Occipital lobe (tissue), 2 donors: Measurements from ENCODE around the gene SPATA21. TPM values are rescaled to one million over a fixed set of nuclear protein-coding genes. Genes with fewer than 3 reads are reported as not detected.
"Not testable (repeated sequence)": the region's sequence is repeated elsewhere in the genome, so short reads cannot be mapped to it uniquely, and the experiment has no call there.

Experiments
- DNase-seq: peaks from one replicate; lab custom pipeline; 2025; lab: John Stamatoyannopoulos, UW
- total RNA-seq: library from RNA; depleted of rRNA; stranded (reverse); fragments of >200 nt; gene quantifications from one replicate; pipeline ENCODE4 v1.2.3, GENCODE V29; 2014

The SPATA21 gene, protein sequence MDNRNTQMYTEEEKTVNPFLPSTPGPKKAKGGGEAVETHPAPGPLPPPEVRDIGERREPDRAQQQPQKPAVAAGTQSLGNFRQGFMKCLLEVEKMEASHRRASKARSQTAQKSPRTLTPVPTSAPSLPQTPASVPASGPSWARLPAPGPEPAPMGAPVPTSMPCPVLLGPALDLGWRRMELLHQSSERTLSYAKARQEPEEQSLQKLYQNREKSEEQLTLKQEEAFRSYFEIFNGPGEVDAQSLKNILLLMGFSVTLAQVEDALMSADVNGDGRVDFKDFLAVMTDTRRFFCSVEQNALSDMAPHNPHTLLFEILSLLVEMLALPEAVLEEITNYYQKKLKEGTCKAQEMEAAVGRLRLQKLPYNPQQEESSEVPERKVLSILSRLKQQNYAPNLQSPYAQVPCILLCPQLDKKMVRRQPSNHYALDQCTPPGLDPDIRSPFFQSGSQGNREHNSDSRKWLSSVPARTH
- total RNA-seq = not detected

DNA sequence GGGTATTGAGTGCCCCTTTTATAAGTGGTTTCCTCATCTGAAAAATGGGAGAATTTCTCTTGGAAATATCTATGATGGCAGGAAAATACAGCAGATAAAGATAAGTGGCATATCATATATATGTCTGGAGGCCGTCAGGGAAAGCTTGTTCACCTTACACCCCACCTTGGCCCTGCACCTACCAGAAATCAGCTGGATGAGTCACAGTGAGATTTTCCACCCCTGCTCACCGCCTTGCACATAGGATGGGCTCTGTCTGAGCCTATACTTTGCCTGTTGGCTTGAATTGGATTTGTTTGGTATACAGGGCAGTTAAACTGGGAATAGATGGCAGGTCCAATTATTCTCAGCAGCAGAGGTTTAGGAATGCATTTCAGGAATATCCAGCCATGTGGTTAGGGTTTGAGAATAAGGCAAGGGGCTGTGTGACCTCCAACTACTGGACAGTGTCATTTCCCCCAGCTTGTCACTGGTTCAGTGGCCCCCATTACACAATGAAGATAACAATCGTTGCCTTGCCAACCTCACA is at the start of gene SPATA21:
Gene SPATA21, minus strand, starts transcription at position 479 of the 529 bp plus-strand sequence. CDS start 6,053 bp downstream, outside the sequence.
- DNase-seq = no peak

DNA sequence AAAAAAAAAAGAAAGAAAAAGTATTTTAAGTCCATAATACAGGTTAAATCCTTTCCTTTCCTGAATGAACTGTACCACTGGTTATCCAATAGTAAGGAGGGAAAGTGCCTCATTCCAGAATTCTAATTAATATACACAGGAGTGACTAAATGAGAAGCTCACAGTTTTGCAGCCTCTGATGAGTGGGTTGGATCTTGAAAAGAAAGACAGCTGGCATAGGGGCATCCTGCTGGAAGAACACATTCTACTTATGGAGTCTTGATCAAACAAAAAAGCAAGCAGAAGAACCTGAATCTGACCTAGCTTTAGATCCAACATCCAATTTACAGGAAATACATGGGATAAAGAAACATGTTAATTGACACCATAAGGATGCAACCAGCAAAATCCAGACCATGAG is 49.8 kb upstream of the SPATA21 start:
- DNase-seq = not testable (repeated sequence)

DNA sequence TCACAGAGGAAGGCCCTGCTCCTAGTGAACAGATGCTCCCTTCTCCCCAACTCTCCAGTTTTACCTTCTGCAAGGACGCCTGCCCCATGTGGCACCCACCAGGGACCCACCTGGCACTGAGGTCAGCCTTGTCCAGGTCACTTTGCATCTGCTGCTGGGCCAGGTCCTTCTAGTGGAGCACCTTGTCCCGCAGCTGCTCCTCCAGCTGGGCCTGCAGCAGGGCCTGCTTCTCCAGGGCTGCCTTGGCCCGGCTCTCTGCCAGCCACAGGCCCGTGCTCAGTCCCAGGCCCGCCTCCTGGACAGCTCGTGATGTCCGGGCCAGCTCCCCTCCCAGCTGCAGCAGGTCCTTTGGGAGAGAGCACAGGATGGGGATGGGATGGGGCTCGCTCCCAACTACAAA is 49.1 kb upstream of the SPATA21 start:
- DNase-seq = not testable (repeated sequence)

DNA sequence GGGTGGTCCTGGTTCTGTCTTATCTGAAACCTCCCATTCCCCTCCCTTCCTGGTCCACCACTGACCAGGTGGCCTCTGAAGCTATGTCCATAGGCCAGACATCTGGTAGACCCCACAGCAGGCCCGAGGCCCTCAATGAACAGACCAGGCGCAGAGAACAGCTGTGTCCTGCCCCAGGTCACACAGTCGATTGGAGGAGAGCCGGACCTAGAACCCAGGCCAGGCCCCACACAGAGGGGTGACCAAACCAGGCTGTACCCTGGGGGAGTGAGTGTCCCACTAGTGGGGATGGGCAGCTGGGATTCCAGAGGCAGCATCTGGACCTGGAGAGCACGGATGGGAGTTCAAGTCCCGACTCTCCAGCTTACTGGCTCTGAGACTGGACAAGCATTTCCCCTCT is 47.7 kb upstream of the SPATA21 start:
- DNase-seq = no peak

DNA sequence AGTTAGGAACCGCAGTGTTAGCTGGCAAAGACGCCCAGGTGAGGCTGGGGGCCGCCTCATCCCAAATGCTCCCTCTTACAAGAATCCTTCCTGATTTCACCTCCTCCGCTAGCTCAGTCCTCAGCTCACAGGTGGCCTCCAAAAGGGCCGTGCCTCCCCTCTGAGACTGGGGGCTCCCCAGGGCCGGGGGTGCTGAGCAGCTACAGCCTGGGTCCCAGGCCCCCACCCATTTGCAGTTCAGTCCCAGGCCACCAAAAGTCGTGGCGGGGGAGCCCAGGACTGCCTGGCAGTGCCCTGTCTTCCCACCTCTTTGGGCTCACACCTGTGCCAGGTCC is 47.2 kb upstream of the SPATA21 start:
- DNase-seq = no peak

DNA sequence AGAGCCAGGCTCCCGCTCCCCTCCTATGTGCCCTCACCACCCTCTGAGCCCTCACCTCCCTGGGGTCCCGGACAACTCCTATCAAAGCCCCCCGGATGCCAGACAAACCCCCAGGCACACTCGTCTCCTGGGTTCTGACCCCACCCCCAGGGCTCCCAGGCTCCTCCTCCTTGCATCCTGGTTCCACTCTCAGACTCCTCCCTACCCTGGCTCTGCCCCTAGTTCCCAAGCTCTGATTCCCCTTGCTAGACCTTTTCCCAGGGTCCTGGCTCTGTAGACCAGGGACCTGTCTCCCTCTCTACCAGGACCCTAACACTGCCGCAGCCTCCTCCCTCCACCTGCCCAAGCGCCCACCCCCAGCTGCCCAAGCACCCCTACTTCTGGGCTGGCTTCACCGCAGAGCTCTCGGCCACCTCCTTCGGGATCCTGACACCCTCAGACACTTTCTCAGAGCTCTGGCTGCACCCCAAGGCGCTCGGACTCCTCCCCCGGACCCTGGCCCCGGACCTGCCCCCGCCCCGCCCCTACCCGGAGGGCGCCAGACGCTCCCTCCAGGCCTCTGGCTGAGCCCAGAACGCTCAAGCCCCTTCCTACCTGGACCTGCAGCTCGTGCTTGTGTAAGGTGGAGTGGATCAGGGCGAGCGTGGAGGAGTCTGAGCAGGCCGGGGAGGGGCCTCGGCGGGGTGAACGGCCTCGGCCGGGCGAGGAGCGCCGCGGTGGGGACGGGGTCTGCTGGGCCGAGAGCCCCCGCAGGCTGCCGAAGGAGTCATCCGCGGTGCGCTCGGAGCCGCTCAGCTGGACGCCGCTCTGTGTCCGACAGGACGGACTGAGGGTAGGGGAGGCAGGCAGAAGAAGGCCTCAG is 46.6 kb upstream of the SPATA21 start:
- not testable (repeated sequence) for DNase-seq

DNA sequence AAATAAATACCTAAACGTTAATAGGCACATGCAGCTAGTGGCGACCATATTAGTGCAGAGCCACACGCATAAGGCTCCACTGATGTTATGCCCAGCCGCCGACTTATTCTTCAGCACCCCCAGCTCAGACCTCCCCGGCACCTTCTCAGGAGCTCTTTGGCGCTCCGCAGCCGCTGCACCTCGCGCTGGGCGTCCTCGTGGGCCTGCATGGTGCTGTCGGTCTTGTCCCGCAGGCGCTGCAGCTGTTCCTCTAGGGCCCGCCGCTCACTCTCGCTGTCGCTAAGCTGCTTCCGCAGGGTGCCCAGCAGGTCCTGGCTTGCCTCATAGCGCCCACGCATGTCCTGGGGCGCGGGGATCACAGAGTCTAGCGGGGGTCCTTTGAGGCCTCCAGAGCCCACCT is 45.9 kb upstream of the SPATA21 start:
- not testable (repeated sequence) for DNase-seq

DNA sequence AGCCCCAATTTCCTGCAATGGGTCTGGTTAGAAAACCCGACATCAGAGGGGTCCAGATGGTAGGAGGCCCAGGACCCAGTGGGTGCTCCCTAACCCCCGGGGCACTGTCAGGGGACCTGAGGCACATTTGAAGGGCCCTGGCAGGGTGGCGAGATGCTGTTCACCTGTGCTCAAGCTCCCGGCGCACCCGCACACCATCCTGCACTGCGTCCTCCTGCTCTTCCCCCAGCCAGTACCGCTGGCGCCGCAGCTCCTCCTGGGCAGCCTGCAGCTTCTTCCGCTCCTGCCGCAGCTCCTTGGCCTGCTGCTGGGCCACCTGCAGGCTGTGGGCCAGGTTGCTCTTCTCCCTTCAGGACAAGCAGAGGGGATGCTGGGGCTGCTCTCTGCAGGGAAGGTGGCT is 40.9 kb upstream of the SPATA21 start:
- DNase-seq = no peak

DNA sequence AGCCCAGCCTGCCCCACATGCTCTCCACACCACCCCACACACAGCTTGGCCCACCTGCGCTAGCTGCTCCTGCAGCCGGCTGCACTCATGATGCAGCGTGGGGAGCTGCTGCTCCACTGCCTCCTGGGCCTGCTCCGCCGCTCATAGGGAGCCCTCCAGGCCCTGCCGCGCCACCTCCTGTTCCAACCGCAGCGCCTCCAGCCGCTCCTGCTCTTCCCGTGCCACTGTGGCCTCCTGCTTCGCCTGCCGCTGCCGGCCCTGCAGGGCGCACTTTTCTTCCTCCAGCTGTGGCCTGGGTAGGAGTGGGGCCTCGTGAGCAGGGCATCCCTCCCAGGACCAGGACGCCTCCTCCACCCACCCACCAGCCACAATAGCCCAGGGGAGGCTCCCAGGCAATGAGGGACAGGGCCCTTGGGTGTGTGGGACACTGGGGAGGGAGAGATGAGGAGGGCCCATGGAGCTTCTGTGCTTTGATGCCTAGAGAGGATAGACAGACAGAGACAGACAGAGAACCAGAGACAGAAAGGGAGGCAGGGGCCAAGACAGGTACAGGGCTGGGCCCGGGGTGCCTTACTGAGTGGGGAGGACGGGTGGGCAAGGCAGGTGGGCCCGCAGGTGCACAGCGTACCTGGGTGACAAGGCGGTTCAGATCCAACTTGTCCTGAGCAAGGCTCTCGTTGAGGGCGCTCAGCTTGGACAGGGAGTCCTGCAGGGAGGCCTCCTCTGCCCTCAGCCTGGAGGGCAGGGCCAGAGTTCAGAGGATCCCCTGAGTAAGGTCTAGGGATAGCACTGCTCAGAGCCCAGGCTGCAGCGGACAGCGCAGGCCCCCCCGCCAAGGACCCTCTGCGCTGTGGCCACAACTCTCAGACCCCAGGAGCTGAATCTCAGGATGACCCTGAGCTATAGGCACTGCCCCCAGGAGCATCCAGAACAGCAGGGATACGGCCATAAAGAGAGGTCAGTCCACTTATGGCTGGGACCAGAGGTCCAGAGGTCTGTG is 38.8 kb upstream of the SPATA21 start:
- not testable (repeated sequence) for DNase-seq

DNA sequence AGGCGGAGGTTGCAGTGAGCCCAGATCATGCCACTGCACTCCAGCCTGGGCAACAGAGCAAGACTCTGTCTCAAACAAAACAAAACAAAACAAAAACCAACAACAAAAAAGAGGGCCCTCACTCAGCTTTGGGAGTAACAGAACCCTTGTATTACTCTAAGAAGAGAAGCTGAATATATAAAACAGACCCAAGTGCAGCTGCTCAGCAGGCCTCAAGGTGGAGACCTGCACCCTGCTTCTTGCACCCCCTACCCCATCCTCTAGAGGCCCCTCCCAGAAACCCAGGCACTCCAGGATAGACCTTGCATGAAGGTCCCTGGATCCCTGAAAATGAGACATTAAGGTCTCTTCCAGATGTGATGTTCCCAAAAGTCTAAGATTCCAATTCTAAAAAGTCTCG is 37.7 kb upstream of the SPATA21 start:
- not testable (repeated sequence) for DNase-seq

DNA sequence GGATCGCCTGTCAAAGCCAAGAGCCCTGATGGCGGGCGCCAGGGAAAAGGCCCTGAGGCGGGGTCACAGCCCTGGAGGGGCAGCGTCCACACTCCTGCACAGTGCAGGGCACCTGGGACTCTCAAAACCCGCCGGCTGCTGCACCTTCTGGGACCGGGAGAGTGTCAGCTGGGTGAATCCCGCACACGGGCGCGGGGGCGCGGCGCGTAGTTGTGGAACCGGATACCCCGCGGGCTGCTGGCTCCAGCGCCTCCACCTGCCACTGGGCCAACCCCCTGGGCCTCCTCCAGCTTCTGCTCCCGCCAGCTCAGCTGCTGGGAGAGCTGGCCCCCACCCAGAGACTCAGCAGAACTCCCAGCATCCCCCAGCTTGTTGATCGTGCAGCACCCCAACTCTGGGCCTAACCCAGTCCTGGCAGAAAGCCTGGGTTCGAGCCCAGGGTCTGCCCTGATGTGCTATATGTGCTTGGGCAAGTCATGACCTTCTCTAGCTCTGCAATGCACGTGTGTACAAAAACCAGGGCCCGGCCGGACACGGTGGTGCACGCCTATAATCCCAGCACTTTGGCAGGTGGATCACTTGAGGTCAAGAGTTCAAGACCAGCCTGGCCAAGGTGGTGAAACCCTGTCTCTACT is 37.1 kb upstream of the SPATA21 start:
- DNase-seq = no peak

DNA sequence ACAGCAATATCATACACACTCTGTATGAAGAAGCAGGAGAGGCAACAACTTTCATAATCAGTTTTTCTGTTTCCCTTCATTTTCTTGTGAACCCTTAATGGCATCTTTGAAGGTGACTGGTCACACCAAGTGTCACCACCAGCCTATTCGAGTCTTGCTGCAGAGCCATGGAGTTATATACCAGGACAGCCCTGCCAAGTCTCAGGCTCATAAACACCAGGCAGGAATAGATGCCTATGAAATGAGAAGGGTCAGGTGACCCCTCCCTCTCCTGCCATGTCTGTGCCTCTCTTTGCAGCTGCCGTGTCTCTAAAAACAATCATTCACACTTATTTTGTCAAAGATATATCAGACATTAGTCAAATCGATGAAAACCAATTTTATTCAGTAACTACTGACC is 31.3 kb upstream of the SPATA21 start:
- DNase-seq = no peak

DNA sequence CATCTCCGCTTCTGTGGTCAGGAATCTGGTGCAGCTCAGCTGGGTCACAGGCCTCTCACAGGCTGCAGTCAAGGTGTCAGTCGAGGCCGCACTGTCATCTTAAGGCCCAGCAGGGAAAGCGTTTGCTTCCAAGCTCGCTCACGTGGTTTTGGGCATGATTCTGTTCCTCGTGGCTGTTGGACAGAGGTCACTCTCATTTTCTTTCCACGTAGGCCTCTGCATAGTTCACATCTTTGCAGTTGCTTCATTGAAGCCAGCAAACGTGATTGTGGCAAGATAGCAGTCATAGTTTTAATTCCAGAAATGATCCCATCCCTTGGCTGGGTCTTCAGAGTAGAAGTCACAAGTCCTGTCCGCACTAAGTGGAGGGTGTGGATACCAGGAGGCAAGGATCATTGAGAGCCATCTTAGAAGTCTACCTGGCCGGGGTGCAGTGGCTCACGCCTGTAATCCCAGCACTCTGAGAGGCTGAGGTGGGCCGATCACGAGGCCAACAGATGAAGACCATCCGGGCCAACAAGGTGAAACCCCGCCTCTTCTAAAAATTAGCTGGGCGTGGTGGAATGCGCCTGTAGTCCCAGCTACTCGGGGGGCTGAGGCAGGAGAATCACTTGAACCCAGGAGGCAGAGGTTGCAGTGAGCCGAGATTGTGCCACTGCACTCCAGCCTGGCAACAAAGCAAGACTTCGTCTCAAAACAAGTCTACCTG is 27.8 kb upstream of the SPATA21 start:
- DNase-seq = no peak

DNA sequence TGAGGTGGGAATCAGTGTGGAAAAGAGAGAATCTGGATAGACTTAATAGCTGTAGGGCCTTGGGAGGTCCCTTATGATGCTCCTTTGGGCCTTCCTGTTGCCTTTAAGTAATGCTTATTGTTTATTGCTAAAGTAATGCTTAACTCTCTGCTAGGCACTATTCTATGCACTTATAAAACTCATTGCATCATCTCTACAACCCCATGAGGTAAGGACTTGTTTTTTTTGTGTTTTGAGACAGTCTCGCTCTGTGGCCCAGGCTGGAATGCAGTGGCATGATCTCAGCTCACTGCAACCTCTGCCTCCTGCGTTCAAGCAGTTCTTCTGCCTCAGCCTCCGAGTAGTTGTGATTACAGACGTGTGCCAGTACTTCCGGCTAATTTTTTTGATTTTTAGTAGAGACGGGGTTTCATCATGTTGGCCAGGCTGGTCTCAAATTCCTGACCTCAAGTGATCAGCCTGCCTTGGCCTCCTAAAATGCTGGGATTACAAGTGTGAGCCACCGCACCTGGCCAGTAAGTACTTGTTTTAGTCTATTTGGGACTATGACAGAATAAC is 25.6 kb upstream of the SPATA21 start:
- DNase-seq = no peak

DNA sequence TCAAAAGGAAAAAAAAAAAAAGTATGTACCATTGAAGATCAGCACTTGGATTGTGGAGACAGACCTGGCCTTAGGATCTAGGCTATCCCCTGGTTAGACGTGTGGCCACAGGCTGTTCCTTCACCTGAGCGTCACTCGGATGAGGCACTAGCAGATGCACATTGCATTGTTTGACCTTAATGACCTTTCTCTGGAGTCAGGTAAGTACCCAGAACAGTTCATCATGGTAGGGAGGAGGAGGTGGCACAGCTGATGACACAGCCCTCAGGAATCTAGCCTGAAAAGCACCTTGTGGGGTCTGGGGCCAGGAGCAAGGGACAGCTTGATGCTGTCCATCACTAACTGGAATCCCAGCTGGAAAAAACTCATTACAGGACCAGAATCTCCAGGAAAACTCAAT is 24.5 kb upstream of the SPATA21 start:
- no peak for DNase-seq

DNA sequence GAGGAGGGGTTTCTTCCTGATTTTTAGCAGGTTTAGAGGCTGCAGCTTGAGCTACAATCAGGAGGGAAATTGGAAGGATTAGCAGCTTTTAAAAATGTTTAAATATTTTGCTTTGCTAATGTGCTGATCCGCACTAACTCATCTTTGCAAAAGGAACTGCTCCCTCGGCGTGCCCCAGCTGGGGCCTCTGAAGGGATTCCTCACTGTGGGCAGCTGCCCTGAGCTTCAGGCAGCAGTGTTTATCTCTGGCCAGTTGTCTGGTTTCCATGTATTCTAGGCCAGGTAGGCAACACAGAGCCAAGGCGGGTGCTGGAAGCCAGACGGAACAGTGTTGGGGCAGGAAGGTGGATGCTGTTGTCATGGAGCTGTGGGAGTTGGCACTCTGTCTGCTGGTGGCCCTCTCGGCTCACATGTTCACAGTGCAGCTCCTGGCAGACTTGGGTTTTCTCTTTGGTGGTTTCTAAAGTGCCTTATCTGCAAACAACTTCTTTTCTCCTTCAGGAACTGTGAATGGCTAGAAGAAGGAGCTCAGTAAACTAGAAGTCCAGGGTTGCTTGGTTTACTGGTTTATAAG is 22.2 kb upstream of the SPATA21 start:
- no peak for DNase-seq

DNA sequence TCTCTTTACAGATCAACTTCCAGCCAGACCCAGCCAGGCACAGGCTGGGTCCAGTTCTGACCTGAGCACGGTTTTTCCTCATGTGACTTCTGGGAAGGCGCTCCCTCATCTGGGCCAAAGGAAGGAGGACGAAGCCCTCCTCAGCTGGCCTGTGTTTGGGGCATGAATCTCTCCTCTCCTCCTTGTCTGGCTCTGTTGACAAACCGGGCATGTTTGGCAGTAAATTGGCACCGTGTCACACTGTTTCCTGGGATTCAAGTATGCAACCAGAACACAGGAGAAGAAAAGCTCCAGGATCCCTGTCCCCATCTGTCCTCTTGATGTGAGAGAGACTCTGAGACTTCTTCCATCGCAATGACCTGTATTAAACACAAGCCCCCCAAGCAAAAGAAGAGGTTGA is 21.6 kb upstream of the SPATA21 start:
- no peak for DNase-seq

DNA sequence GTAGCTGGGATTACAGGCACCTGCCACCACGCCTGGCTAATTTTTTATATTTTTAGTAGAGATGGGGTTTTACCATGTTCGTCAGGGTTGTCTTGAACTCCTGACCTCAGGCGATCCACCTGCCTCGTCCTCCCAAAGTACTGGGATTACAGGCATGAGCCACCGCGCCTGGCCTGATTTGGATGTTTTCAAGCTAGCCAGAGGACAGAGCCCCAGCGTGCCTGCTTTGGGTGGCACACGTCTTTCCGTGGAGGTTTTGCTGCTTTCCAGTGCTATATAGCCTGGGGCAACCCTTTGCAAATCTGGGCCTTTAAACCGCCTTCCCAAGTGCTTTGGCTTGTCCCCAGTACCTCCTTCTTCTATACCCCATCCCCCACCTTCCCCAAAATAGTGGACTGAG is 18.9 kb upstream of the SPATA21 start:
- not testable (repeated sequence) for DNase-seq

DNA sequence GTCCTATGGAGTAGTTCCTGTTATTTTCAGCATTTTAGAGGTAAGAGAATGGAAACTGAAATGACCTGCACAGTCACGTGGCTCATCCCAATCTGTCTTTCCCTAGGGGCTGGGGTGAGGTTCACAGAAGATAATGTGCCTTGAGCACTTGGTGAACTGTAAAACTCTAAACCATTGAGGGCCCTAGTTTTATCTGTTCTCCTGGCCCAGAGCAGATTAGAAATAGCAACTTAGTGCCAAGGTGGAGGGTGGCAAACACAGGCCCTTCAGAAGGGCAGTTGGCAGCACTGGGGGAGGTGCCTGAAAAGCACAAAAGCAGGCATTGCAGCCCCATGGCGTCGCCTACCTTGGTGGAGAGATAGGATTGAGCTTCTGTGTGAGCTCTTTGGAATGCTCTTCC is 17.7 kb upstream of the SPATA21 start:
- not testable (repeated sequence) for DNase-seq
